ENCODE measurements around the gene RGS10.

The RGS10 gene

GRCh38 chr10:119505131-119505551 is 37.4 kb downstream of the RGS10 start:
- TF ChIP-seq CTCF (IDR thresholded peaks at IDR 0.05; ENCODE audit: borderline replicate concordance, insufficient read depth, low read depth, low read length): no peak
- no peak overlapping the region for H3K4me3 ChIP-seq (ENCODE audit: low read depth, low read length)

GRCh38 chr10:119504651-119505050 is 37.9 kb downstream of the RGS10 start:
- TF ChIP-seq CTCF (IDR thresholded peaks at IDR 0.05; ENCODE audit: borderline replicate concordance, insufficient read depth, low read depth, low read length): no peak
- H3K4me3 ChIP-seq (ENCODE audit: low read depth, low read length): no peak overlapping the region

GRCh38 chr10:119503821-119504220 is 38.7 kb downstream of the RGS10 start:
- no peak for TF ChIP-seq CTCF (IDR thresholded peaks at IDR 0.05; ENCODE audit: borderline replicate concordance, insufficient read depth, low read depth, low read length)
- no peak overlapping the region for H3K4me3 ChIP-seq (ENCODE audit: low read depth, low read length)

GRCh38 chr10:119502618-119503155 is 39.8 kb downstream of the RGS10 start:
- H3K4me3 ChIP-seq (ENCODE audit: low read depth, low read length): no peak overlapping the region
- no peak for TF ChIP-seq CTCF (IDR thresholded peaks at IDR 0.05; ENCODE audit: borderline replicate concordance, insufficient read depth, low read depth, low read length)

GRCh38 chr10:119502209-119502608 is 40.3 kb downstream of the RGS10 start:
- no peak for TF ChIP-seq CTCF (IDR thresholded peaks at IDR 0.05; ENCODE audit: borderline replicate concordance, insufficient read depth, low read depth, low read length)

GRCh38 chr10:119501690-119502089 is 40.8 kb downstream of the RGS10 start:
- no peak overlapping the region for H3K4me3 ChIP-seq (ENCODE audit: low read depth, low read length)
- no peak for TF ChIP-seq CTCF (IDR thresholded peaks at IDR 0.05; ENCODE audit: borderline replicate concordance, insufficient read depth, low read depth, low read length)

More at GRCh38 chr10:119502209-119502608, 40.3 kb downstream of the RGS10 start:
- no peak overlapping the region for H3K4me3 ChIP-seq (ENCODE audit: low read depth, low read length)

- TF ChIP-seq CTCF (IDR thresholded peaks at IDR 0.05; ENCODE audit: borderline replicate concordance, insufficient read depth, low read depth, low read length): no peak
- no peak overlapping the region for H3K4me3 ChIP-seq (ENCODE audit: low read depth, low read length)
These were observed 41.7 kb downstream of the RGS10 start for GRCh38 chr10:119500821-119501220.
